GM23338 (cell line): ENCODE data around the gene VPS16. TPM values are rescaled to one million over a fixed set of nuclear protein-coding genes. Genes with fewer than 3 reads are reported as not detected.

Experiments used
- ATAC-seq: fragments of 200-7000 bp; cut with Tn5 transposase; 3 replicates; pipeline ENCODE4 v1.9.1; 2020
- DNase-seq: peaks from one replicate; pipeline ENCODE4 v3.0.0-alpha.2; 2015; ENCODE audit warnings: low spot score
- H2AFZ ChIP-seq: fragments of 200-600 bp; sonication (generic); 2 replicates; pipeline ENCODE4 v1.8.0; 2016; ENCODE audit warnings: antibody characterized with exemption, mild to moderate bottlenecking, moderate library complexity
- H3F3A ChIP-seq: fragments of 200-600 bp; sonication (generic); replicated peaks from 2 replicates; pipeline ENCODE4 v1.8.0; 2017; ENCODE audit warnings: antibody characterized with exemption, mixed run types, low read depth
- H3K27ac ChIP-seq: fragments of 200-600 bp; sonication (generic); 2 replicates; pipeline ENCODE4 v1.6.1; 2016; ENCODE audit warnings: low read depth
- H3K27me3 ChIP-seq: fragments of 200-600 bp; sonication (generic); 2 replicates; pipeline ENCODE4 v1.8.0; 2016; ENCODE audit warnings: mild to moderate bottlenecking, mixed run types, moderate library complexity; ENCODE audit not compliant: insufficient read depth
- H3K36me3 ChIP-seq: fragments of 200-600 bp; sonication (generic); 2 replicates; pipeline ENCODE4 v1.8.0; 2016; ENCODE audit warnings: mild to moderate bottlenecking; ENCODE audit not compliant: insufficient read depth
- H3K4me1 ChIP-seq: fragments of 200-600 bp; sonication (generic); 2 replicates; pipeline ENCODE4 v1.8.0; 2016; ENCODE audit warnings: mild to moderate bottlenecking, moderate library complexity; ENCODE audit not compliant: insufficient read depth
- H3K4me2 ChIP-seq: fragments of 200-600 bp; sonication (generic); 2 replicates; pipeline ENCODE4 v1.7.1; 2017; ENCODE audit warnings: mixed run types
- H3K4me3 ChIP-seq: fragments of 200-600 bp; sonication (generic); 2 replicates; pipeline ENCODE4 v1.6.1; 2016; ENCODE audit warnings: mixed run types
- H3K79me2 ChIP-seq: fragments of 200-600 bp; sonication (generic); replicated peaks from 2 replicates; pipeline ENCODE4 v1.8.0; 2017; ENCODE audit warnings: mild to moderate bottlenecking; ENCODE audit not compliant: insufficient read depth
- H3K9me2 ChIP-seq: fragments of 200-600 bp; sonication (generic); 2 replicates; pipeline ENCODE4 v1.8.0; 2017; ENCODE audit not compliant: insufficient read depth
- H4K20me1 ChIP-seq: fragments of 200-600 bp; sonication (generic); replicated peaks from 2 replicates; pipeline ENCODE4 v1.8.0; 2017; ENCODE audit warnings: mild to moderate bottlenecking; ENCODE audit not compliant: insufficient read depth
- H3K27ac Mint-ChIP-seq: 2 replicates; pipeline ENCODE4 v1.8.0; 2020; ENCODE audit warnings: inconsistent platforms, mild to moderate bottlenecking, moderate library complexity, mixed read lengths
- H3K27me3 Mint-ChIP-seq: 3 replicates; pipeline ENCODE4 v1.8.0; 2022; ENCODE audit warnings: low read depth, mild to moderate bottlenecking, moderate library complexity, mixed read lengths, inconsistent platforms; ENCODE audit not compliant: insufficient read depth, poor library complexity
- H3K36me3 Mint-ChIP-seq: 3 replicates; pipeline ENCODE4 v1.8.0; 2021; ENCODE audit warnings: low read depth, mild to moderate bottlenecking, inconsistent platforms, moderate library complexity, mixed read lengths
- H3K4me1 Mint-ChIP-seq: 3 replicates; pipeline ENCODE4 v1.8.0; 2020; ENCODE audit warnings: mild to moderate bottlenecking, inconsistent platforms, mixed read lengths
- H3K4me3 Mint-ChIP-seq: 3 replicates; pipeline ENCODE4 v1.8.0; 2021; ENCODE audit warnings: moderate library complexity, mild to moderate bottlenecking, inconsistent platforms, mixed read lengths
- H3K9me3 Mint-ChIP-seq: 3 replicates; pipeline ENCODE4 v1.8.0; 2020; ENCODE audit warnings: moderate library complexity, mild to moderate bottlenecking, inconsistent platforms, mixed read lengths
- CTCF ChIP-seq, 2 experiments: fragments of 200-600 bp in 1 of 2; sonication (generic) in 1 of 2; conservative IDR thresholded peaks; 2 replicates each; pipeline versions ENCODE4 v1.5.1 to v1.6.1; 2016 to 2017; ENCODE audit warnings: antibody characterized with exemption in 2 of 2, low read depth in 2 of 2, mild to moderate bottlenecking in 2 of 2, moderate library complexity in 1 of 2
- ETS1 ChIP-seq: IDR thresholded peaks from 2 replicates; pipeline ENCODE4 v1.6.1; 2016; ENCODE audit warnings: antibody characterized with exemption
- EZH2 ChIP-seq: fragments of 200-600 bp; sonication (generic); IDR thresholded peaks from one replicate; pipeline ENCODE4 v1.8.0; 2017; ENCODE audit warnings: antibody characterized with exemption, mild to moderate bottlenecking, low read depth; ENCODE audit not compliant: unreplicated experiment
- EZH2phosphoT487 ChIP-seq: fragments of 200-600 bp; sonication (generic); IDR thresholded peaks from one replicate; pipeline ENCODE4 v1.8.1; 2018; ENCODE audit warnings: antibody characterized with exemption; ENCODE audit not compliant: unreplicated experiment
- POLR2AphosphoS5 ChIP-seq: IDR thresholded peaks from 2 replicates; pipeline ENCODE4 v1.6.1; 2016; ENCODE audit warnings: antibody characterized with exemption, low read depth
- REST ChIP-seq: IDR thresholded peaks from one replicate; pipeline ENCODE4 v1.6.1; 2018; ENCODE audit warnings: antibody characterized with exemption; ENCODE audit not compliant: unreplicated experiment
- ZNF331 ChIP-seq: fragments of 250-450 bp; sonication (Bioruptor Pico); IDR thresholded peaks from 2 replicates; pipeline ENCODE4 v1.5.0; 2020; ENCODE audit warnings: low read depth, mild to moderate bottlenecking, moderate library complexity
- polyA plus RNA-seq: library from polyadenylated mRNA; unstranded; fragments of >200 nt; fragmentation: Nextera tagmentation; extraction: Ambion mirVana; gene quantifications from 2 replicates; pipeline ENCODE4 v1.2.1, GENCODE V29; 2016
- total RNA-seq: library from RNA; depleted of rRNA; stranded (reverse); fragments of >200 nt; shearing (Covaris generic); gene quantifications from 2 replicates; pipeline ENCODE4 v1.2.3, GENCODE V29; 2014

The VPS16 gene
- total and polyA plus RNA-seq, 2 experiments from 2014 or later, result 11.2 to 17.7 TPM

GRCh38 chr20:2799271-2799670, 41.3 kb upstream of the VPS16 start (continued):
- TF ChIP-seq REST (no peak), CTCF (conservative IDR thresholded peaks at IDR 0.05; ENCODE audit: low read depth in 2 of 2) (no peak), ETS1 (no peak), ZNF331 (CRISPR knock-in tag) (no peak), POLR2AphosphoS5 (no peak), EZH2phosphoT487 (no peak)

- H3K27ac Mint-ChIP-seq, result peak overlapping the region; percentile 81
- peak overlapping the region; percentile 98 for H3K4me2 ChIP-seq
Measured at GRCh38 chr20:2799688-2800520, 40.6 kb upstream of the VPS16 start.

More at GRCh38 chr20:2799688-2800520, 40.6 kb upstream of the VPS16 start:
- no peaks in the 10 kb centered on the region for H3K79me2 ChIP-seq
- DNase-seq (peak; percentile 56), ATAC-seq (peak; percentile 44)
- peak overlapping the region; percentile 79 for H3K4me3 ChIP-seq
- H3K4me1 Mint-ChIP-seq, result peaks cover 30% of the 10 kb centered on the region
- peak overlapping the region; percentile 97 for H2AFZ ChIP-seq
- peaks cover 3% of the 10 kb centered on the region; the same call in 1 of the 2 replicates for H4K20me1 ChIP-seq
- H3K36me3 Mint-ChIP-seq, result peaks cover 32% of the 10 kb centered on the region
- no peaks in the 10 kb centered on the region for H3K9me2 ChIP-seq
- no peaks in the 10 kb centered on the region for H3K9me3 Mint-ChIP-seq
- no peaks in the 10 kb centered on the region for H3K36me3 ChIP-seq
- peak overlapping the region; percentile 97 for H3K4me3 Mint-ChIP-seq
- peaks cover 51% of the 10 kb centered on the region for H3K27me3 Mint-ChIP-seq
- H3F3A ChIP-seq, result 0 out of 2 replicates have a peak, but pooled peaks cover 4% of the 10 kb centered on the region
- TF ChIP-seq ZNF331 (CRISPR knock-in tag) (no peak), EZH2 (peak; percentile 44)
- no peak overlapping the region for H3K27ac ChIP-seq
- H3K27me3 ChIP-seq, result peaks cover 60% of the 10 kb centered on the region
- H3K4me1 ChIP-seq, result peaks cover 24% of the 10 kb centered on the region
